ENCODE measurements around the gene KCNMB1. TPM values are rescaled to one million over a fixed set of nuclear protein-coding genes. Genes with fewer than 3 reads are reported as not detected.

Gene KCNMB1
- total and polyA plus RNA-seq, 2 experiments from 2014 or later: not detected

DNA sequence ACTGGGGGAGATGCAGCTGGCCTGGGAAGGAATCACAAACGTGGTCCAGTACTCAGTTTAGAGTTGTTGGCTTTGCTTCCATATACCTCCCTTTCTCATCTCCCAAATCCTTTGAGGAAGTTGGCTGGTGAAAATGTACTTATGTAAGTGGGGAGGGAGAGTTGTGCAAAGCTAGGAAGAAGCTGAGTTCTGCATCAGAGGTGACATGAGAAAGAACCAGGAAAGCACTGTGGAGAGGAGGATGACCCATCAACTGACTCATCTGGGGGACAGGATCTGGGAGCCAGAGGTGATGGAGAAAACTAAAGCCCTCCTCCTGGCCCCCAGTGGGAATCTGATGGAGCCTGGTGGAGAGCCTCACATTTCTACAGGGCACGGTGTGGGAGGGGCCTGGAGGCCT, 16.2 kb downstream of the KCNMB1 start:
- peak; percentile 4 for DNase-seq

DNA sequence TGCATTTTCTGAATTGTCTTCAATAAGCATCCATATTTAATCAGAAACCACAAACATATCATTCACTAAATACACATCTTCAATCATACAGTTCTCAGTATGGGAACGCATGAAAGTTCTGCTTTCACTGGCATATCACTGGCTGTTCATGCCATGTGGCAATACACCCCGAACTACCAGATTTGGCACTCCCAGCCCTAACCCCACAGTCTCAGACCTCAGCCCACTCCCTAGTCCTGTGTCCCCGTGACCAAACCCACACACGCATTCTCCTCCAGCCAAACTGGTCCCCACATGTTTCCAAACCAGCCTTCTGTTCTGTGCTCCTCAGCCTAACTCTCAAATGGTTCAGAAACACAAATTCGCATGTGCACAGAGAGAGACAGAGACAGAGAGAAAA, 20.6 kb downstream of the KCNMB1 start:
- H3K27ac ChIP-seq: no peak overlapping the region
- H3K36me3 ChIP-seq (ENCODE audit: low read depth): no peaks in the 10 kb centered on the region
- no peak overlapping the region for H2AFZ ChIP-seq
- 61 to 68% methylated on average over 5 of the region's 5 CpGs for WGBS, 2 experiments (ENCODE audit: low coverage in 1 of 2, low lambda C conversion rate in 2 of 2, missing lambda C conversion rate in 2 of 2)
- H3K4me3 ChIP-seq: no peak overlapping the region
- DNase-seq: no peak
- no peak for TF ChIP-seq EZH2 (IDR thresholded peaks at IDR 0.05; ENCODE audit: insufficient read depth, poor library complexity, severe bottlenecking)
- no peak for TF ChIP-seq EZH2phosphoT487 (IDR thresholded peaks at IDR 0.05; ENCODE audit: insufficient read depth, low read depth)
- H3K79me2 ChIP-seq (ENCODE audit: insufficient read depth): no peaks in the 10 kb centered on the region
- H4K20me1 ChIP-seq (ENCODE audit: insufficient read depth): no peaks in the 10 kb centered on the region
- no peak overlapping the region for H3K4me2 ChIP-seq (ENCODE audit: unreplicated experiment)
- no peak overlapping the region for H3K9ac ChIP-seq
- H3K9me3 ChIP-seq (ENCODE audit: low read depth): no peaks in the 10 kb centered on the region
- in situ Hi-C loops (cut with MboI): no loop called here
- no peaks in the 10 kb centered on the region for H3K4me1 ChIP-seq (ENCODE audit: insufficient read depth)
- no peaks in the 10 kb centered on the region for H3K9me2 ChIP-seq (ENCODE audit: insufficient read depth)
- H3K27me3 ChIP-seq (replicated peaks; ENCODE audit: insufficient read depth): peaks cover 19% of the 10 kb centered on the region
- no peaks in the 10 kb centered on the region for H3F3A ChIP-seq (ENCODE audit: insufficient read depth)

More for the DNA sequence above, 16.2 kb downstream of the KCNMB1 start:
- H3K9me3 ChIP-seq (ENCODE audit: low read depth): no peaks in the 10 kb centered on the region
- TF ChIP-seq EZH2phosphoT487 (IDR thresholded peaks at IDR 0.05; ENCODE audit: insufficient read depth, low read depth) (no peak), EZH2 (IDR thresholded peaks at IDR 0.05; ENCODE audit: insufficient read depth, poor library complexity, severe bottlenecking) (no peak)
- no peaks in the 10 kb centered on the region for H3K9me2 ChIP-seq (ENCODE audit: insufficient read depth)
- peaks cover 8% of the 10 kb centered on the region for H3K27me3 ChIP-seq (replicated peaks; ENCODE audit: insufficient read depth)
- 51 to 61% methylated on average over 2 of the region's 2 CpGs for WGBS, 2 experiments (ENCODE audit: low coverage in 1 of 2, low lambda C conversion rate in 2 of 2, missing lambda C conversion rate in 2 of 2)
- H4K20me1 ChIP-seq (ENCODE audit: insufficient read depth): no peaks in the 10 kb centered on the region
- no peaks in the 10 kb centered on the region for H3K79me2 ChIP-seq (ENCODE audit: insufficient read depth)
- in situ Hi-C loops (cut with MboI): no loop called here
- no peaks in the 10 kb centered on the region for H3K36me3 ChIP-seq (ENCODE audit: low read depth)
- H3K9ac ChIP-seq: no peak overlapping the region
- H2AFZ ChIP-seq: no peak overlapping the region
- H3F3A ChIP-seq (ENCODE audit: insufficient read depth): no peaks in the 10 kb centered on the region
- no peak overlapping the region for H3K27ac ChIP-seq
- no peak overlapping the region for H3K4me3 ChIP-seq
- H3K4me1 ChIP-seq (ENCODE audit: insufficient read depth): no peaks in the 10 kb centered on the region
- H3K4me2 ChIP-seq (ENCODE audit: unreplicated experiment): no peak overlapping the region

DNA sequence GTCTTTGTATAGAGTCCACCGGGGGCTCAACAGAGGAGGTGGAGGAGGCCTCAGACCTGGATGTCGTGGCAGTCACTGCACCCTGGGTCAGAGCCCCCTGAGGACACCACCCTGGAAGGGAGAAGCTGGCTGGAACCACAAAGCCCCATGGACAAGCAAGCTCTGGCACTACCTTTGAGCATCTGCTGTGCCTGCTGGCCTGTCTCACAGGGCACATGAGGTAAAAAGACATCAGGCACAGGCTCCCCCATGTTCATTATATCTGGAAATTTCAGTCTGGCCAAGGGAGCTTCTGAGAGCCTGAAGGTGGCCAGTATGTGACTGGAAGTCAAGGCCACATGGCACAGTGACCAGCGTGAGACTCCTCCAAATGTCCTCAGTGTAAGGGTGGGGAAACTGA, 22.9 kb downstream of the KCNMB1 start:
- peaks cover 18% of the 10 kb centered on the region for H3K27me3 ChIP-seq (replicated peaks; ENCODE audit: insufficient read depth)
- no peaks in the 10 kb centered on the region for H4K20me1 ChIP-seq (ENCODE audit: insufficient read depth)
- DNase-seq: no peak
- WGBS, 2 experiments (ENCODE audit: low coverage in 1 of 2, low lambda C conversion rate in 2 of 2, missing lambda C conversion rate in 2 of 2): 56 to 62% methylated on average over 3 of the region's 3 CpGs
- no peaks in the 10 kb centered on the region for H3K36me3 ChIP-seq (ENCODE audit: low read depth)
- no peak overlapping the region for H3K9ac ChIP-seq
- no peak overlapping the region for H3K4me2 ChIP-seq (ENCODE audit: unreplicated experiment)
- in situ Hi-C loops (cut with MboI): no loop called here
- TF ChIP-seq EZH2phosphoT487 (IDR thresholded peaks at IDR 0.05; ENCODE audit: insufficient read depth, low read depth) (no peak), EZH2 (IDR thresholded peaks at IDR 0.05; ENCODE audit: insufficient read depth, poor library complexity, severe bottlenecking) (no peak)
- H3K4me3 ChIP-seq: no peak overlapping the region
- no peaks in the 10 kb centered on the region for H3K9me2 ChIP-seq (ENCODE audit: insufficient read depth)
- H3F3A ChIP-seq (ENCODE audit: insufficient read depth): no peaks in the 10 kb centered on the region
- H2AFZ ChIP-seq: no peak overlapping the region
- H3K79me2 ChIP-seq (ENCODE audit: insufficient read depth): no peaks in the 10 kb centered on the region
- H3K9me3 ChIP-seq (ENCODE audit: low read depth): no peaks in the 10 kb centered on the region
- H3K27ac ChIP-seq: no peak overlapping the region
- H3K4me1 ChIP-seq (ENCODE audit: insufficient read depth): no peaks in the 10 kb centered on the region

- 44 to 51% methylated on average over 5 of the region's 5 CpGs for WGBS, 2 experiments (ENCODE audit: low coverage in 1 of 2, low lambda C conversion rate in 2 of 2, missing lambda C conversion rate in 2 of 2)
- Histone ChIP-seq H2AFZ (no peak overlapping the region), H3K9me2 (ENCODE audit: insufficient read depth) (no peaks in the 10 kb centered on the region), H4K20me1 (ENCODE audit: insufficient read depth) (no peaks in the 10 kb centered on the region), H3K79me2 (ENCODE audit: insufficient read depth) (no peaks in the 10 kb centered on the region), H3K27ac (no peak overlapping the region), H3K9me3 (ENCODE audit: low read depth) (no peaks in the 10 kb centered on the region), H3K36me3 (ENCODE audit: low read depth) (no peaks in the 10 kb centered on the region), H3K4me2 (ENCODE audit: unreplicated experiment) (no peak overlapping the region), H3K9ac (no peak overlapping the region), H3K4me3 (no peak overlapping the region), H3F3A (ENCODE audit: insufficient read depth) (no peaks in the 10 kb centered on the region), H3K4me1 (ENCODE audit: insufficient read depth) (no peaks in the 10 kb centered on the region), H3K27me3 (replicated peaks; ENCODE audit: insufficient read depth) (peaks cover 18% of the 10 kb centered on the region)
- TF ChIP-seq EZH2 (IDR thresholded peaks at IDR 0.05; ENCODE audit: insufficient read depth, poor library complexity, severe bottlenecking): no peak
- no peak for DNase-seq
- in situ Hi-C loops (cut with MboI): no loop called here
Measured at GRCh38 chr5:170365831-170366230, 23.3 kb downstream of the KCNMB1 start.

GRCh38 chr5:170365011-170365410, 24.2 kb downstream of the KCNMB1 start:
- WGBS, 2 experiments (ENCODE audit: low coverage in 1 of 2, low lambda C conversion rate in 2 of 2, missing lambda C conversion rate in 2 of 2): 57 to 66% methylated on average over 8 of the region's 8 CpGs
- DNase-seq: no peak
- H3K27ac ChIP-seq: no peak overlapping the region
- H3K9ac ChIP-seq: no peak overlapping the region
- H3K4me1 ChIP-seq (ENCODE audit: insufficient read depth): no peaks in the 10 kb centered on the region
- H3K9me3 ChIP-seq (ENCODE audit: low read depth): no peaks in the 10 kb centered on the region
- TF ChIP-seq EZH2 (IDR thresholded peaks at IDR 0.05; ENCODE audit: insufficient read depth, poor library complexity, severe bottlenecking): no peak
- TF ChIP-seq EZH2phosphoT487 (IDR thresholded peaks at IDR 0.05; ENCODE audit: insufficient read depth, low read depth): no peak
- H2AFZ ChIP-seq: no peak overlapping the region
- H3K79me2 ChIP-seq (ENCODE audit: insufficient read depth): no peaks in the 10 kb centered on the region
- H3K27me3 ChIP-seq (replicated peaks; ENCODE audit: insufficient read depth): peaks cover 14% of the 10 kb centered on the region
- H3F3A ChIP-seq (ENCODE audit: insufficient read depth): no peaks in the 10 kb centered on the region
- no peak overlapping the region for H3K4me3 ChIP-seq
- in situ Hi-C loops (cut with MboI): no loop called here
- H4K20me1 ChIP-seq (ENCODE audit: insufficient read depth): no peaks in the 10 kb centered on the region
- H3K36me3 ChIP-seq (ENCODE audit: low read depth): no peaks in the 10 kb centered on the region
- H3K9me2 ChIP-seq (ENCODE audit: insufficient read depth): no peaks in the 10 kb centered on the region
- no peak overlapping the region for H3K4me2 ChIP-seq (ENCODE audit: unreplicated experiment)

Measured in GM23248 (cell line).